T-helper 1 cell treated with Interleukin-12 subunit alpha and Interleukin-12 subunit beta and Interleukin-4 antibody, amounts not matched to agents 30 ng/mL and 1 ng/mL, for 36 hours (primary cell): ENCODE results near the gene TRAPPC8. TPM values are rescaled to one million over a fixed set of nuclear protein-coding genes. Genes with fewer than 3 reads are reported as not detected.
"Not testable (repeated sequence)": the region's sequence is repeated elsewhere in the genome, so short reads cannot be mapped to it uniquely, and the experiment has no call there.

Experiments
- intact Hi-C: fragments of 100-400 bp; cut with micrococcal nuclease; formaldehyde crosslinking; loops from one replicate; pipeline ENCODE4 v1.15.1; 2024
- total RNA-seq: library from RNA; stranded (reverse); gene quantifications from 2 replicates; pipeline ENCODE4 v1.2.3, GENCODE V29; 2022

Gene TRAPPC8
- total RNA-seq, 1 donor from 2014 or later = 48.4 TPM

DNA sequence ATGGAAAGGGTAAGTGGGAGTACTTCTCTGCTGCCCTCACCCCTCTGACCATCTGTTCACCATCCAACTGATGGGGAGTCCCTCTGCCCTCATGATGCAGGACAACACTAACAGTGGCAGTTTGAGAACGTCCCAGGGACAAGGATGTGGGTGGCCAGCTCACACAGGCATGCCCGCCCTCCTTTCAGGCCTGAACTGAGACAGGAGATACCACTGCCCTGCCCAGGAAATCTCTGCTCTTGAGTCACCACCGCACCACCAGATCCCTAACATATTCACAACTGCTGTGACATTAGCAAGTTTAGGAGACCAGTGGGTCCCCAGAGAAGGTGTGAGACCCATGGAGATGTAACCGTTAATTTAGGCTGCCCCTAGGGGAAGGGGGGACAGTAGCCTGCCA is 66.2 kb downstream of the TRAPPC8 start:
- intact Hi-C loops = no loop called here

DNA sequence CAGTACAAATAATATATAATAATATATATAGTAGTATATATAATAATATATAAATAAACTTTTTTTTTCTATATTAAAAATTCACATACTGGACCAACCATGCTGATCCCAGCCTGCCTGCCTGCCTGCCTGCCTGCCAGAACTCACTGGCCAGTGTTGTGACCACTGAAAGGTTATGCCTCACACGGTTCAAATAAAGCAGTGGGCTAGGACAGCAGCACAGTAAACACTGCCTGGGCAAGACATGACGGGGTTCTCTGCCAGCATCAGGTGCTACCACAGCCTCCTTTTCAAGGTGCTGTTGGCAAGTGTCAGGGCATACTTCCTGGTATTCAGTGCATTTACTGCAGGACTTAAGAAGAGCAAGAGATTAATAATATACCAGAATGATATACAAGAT is 67.6 kb downstream of the TRAPPC8 start:
- intact Hi-C loops = no loop called here

DNA sequence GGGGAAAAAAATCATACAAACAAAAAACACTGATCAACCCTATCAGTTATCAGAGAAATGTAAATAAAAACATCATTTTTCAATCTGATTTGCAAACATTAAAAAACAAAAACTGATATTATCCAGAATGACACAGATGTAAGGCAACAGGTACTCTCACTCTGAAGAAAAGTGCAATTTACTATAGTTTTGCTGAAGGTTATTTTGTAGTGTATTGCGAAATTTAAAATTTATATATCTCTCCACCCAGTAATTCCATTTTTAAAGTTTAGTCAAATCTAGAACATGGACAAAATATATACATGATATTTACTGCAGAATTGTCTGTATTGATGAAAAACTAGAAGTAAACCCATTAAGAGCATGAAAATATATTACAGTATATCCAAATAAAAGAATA is 79.8 kb downstream of the TRAPPC8 start:
- intact Hi-C loops = no loop called here

DNA sequence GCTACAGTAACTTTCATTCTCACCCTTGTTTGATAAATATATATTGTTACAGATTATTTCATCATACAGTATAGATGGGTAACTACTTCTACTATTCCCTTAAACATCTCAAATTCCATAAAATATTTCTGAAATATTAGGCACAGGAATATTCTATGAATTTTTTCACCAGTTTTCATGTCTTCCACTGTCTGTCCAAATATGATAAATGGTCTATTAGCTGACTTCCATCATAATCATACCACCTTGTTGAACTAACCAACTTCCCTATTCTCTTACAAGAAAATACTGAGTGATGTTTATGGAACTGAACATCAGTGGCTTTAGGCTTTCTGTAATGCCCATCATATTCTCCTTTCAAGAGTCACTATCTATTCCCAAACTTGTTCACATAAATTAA is 82.4 kb downstream of the TRAPPC8 start:
- intact Hi-C loops = no loop called here

DNA sequence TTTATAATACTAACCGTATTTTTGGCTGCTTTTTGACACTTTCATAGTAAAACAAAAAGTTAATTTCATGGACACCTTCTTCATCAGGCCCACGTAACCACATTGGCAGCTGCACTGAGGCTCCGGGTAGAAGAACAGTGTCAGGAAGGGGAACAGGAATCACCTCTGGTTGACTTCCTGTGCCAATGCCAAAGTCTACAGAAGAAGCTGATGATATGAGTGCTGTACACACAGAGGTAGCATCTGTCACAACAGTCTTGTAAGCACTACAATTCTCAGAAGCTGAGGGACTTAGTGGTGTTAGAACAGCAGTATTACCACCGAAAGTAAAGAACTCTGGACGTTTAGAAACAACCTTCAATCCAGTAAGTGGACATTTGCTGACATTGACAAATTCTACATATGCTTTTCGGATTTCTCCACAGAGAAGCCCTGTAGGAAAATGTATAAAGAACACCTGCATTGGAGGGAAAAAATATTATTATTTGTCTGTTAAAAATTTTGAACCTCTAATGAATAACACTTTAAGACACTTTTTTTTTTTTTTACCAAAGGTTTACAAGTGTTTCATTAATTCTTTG is 85.3 kb downstream of the TRAPPC8 start:
- intact Hi-C loops = no loop called here

DNA sequence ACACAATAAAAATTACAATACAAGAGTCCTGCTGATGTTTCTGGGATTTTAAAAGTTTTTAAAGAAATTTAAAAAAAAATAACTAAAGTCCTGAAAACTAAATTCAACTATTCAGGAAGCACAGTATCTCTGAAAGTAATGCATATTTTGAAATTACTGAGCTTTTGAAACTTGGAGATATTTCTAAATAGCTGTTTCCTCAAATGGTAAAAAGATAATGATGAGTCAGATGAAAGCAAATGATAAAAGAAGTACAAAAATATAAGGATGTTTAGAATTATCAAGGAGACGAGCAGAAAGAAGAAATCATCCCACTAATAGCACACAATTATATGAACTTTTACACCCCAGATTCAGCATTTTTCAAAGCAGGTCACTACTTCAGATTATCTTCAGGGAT is 92.1 kb downstream of the TRAPPC8 start:
- intact Hi-C loops = no loop called here

DNA sequence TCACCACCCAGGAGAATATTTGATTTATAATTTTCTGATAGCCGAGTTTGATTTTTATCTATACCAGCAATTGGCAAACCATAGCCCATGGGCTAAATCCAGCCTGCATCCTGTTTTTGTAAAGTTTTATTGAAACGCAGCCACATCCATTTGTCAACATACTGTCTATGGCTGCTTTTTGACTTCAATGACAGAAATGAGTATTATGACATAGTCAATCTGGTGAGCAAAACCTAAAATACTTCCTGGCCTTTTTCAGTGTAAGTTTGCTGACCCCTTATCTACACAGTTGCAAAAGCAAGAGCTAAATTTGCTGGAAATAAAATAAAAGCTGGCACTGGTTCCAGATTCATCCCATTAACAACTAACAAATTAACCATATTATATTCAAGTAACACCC is 102.4 kb downstream of the TRAPPC8 start:
- intact Hi-C loops = no loop called here

DNA sequence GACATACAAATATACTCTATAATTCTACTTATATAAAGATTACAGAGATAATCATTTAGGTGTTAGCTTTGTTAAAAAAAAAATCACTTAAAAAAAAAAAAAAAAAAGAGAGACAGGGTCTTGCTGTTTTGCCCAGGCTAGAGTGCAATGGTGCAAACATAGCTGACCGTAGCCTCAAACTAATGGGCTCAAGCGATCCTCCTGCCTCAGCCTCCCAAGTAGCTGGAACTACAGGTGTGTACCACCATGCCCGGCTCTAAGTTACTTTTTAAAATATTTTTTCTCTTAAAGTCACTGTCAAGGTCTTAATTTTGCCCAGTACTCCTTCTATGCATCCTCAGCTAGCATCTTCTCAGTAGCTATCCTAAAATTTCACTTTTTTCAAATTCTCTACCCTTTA is 105.0 kb downstream of the TRAPPC8 start:
- intact Hi-C loops = no loop called here

DNA sequence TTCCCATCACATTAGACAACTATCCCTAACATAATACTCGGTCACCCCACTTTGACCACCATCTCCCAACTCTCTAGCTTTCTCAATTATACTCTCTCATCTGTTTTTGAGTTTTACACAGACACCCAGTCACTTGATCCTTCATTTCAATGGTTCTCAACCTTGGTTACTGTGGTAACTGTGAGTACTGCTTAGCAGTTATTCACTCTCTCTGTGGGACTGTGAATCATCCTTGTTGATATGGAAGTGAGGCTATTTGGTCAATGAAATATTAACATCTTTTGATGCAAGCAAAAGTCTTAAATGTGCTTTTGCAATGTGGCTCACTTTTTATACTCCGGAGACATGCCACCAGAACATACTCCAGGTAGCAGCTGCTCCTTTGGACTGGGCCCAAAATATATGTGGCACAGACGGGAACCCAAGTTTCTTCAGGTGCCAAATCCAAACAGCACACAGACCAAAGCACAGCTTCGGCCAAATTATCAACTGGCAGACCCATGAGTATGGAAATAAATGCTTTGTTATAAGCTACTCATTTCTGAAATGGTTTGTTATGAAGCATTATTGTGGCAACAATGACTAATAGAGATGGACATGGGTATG is 107.3 kb downstream of the TRAPPC8 start:
- intact Hi-C loops = no loop called here

DNA sequence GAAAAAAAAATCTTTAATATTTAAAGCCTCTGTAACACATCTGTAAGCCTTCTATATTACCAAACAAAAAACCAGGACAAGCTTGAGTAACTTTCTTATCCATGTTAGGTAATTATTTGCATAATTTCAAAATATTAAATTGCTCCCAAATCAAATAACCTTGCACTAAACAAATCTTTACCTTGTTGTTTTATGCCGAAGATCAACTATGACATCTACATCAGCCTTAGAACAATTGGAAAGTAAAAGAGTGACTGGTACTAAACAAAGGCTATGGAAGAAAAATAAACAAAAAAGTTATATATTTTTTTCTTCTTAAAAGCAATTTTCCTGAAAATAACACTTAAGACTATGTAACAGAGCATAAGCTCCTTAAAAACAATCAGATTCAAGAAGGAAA is 111.0 kb downstream of the TRAPPC8 start:
- intact Hi-C loops = no loop called here

DNA sequence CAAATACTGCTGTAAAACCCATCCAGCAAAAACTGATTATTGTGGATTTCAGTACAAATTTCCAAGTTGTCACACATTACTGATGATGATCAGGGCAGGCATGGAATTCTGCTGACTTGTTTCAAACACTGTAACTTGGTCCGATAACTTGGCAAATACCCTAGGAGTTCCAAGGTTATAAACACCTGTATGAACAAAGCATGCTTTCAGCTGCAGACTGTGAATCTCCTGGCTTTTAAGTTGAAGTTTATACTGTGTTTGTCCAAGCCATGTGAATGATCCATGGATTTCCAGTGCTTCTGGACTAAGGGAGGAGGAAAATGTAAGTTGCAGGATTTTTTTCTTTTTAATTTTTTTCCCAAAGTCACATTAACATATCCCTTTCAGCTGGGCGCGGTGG is 112.2 kb downstream of the TRAPPC8 start:
- intact Hi-C loops = no loop called here

DNA sequence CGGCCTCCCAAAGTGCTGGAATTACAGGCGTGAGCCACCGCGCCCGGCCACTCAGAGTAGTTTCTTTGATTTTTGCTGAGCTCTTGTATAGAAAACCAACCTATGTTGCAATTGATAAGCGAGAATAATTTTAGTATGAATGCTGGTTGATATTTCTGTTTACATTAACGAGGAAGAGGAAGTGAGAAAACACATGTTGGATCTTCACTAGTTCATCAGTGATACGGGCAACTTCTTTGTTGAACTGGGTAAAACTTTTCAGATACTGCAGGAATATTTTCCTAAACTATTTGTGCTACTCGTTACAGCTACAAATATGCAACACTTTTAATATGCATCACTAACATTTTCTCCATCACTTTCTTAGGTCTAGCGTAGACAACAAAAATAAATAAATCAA is 114.3 kb downstream of the TRAPPC8 start:
- intact Hi-C loops = no loop called here

DNA sequence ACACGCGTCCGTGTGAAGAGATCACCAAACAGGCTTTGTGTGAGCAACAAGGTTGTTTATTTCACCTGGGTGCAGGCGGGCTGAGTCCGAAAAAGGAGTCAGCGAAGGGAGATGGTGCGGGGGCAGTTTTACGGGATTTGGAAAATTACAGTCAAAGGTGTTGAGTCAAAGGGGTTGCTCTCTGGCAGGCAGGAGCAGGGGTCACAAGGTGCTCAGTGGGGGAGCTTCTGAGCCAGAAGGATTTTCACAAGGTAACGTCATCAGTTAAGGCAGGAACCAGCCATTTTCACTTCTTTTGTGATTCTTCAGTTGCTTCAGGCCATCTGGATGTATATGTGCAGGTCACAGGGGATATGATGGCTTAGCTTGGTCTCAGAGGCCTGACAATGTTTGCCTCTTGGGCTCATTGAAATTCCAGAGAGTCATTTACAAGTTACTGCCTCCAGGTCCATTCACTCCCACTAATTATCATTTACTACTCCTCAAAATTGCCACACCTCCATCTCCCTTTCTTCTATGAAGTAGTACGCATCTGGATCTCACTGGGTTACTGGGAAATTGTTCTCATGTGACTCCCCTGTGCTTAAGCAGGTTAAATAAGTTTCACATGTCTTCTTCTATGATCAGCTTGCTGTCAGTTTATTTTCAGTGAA is 116.1 kb downstream of the TRAPPC8 start:
- intact Hi-C loops = not testable (repeated sequence)

DNA sequence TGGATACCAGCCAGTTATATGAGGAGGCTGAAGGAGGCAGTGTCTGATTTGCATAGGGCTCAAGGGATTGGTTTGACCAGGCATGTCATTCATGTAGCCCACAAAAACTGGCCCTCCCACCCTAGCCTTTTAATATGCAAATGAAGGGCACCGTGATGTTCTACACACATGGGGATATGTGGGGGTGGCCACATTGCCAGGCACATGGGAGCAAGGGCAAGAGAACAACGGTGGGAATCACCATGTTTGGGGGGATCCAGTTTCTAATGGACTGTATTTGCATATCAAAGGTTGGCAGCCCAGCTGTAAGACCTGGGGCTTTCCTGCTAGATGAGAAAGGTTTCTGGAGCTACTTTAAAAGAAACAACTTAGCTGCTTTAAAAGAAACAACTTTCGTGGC is 117.2 kb downstream of the TRAPPC8 start:
- intact Hi-C loops = no loop called here

DNA sequence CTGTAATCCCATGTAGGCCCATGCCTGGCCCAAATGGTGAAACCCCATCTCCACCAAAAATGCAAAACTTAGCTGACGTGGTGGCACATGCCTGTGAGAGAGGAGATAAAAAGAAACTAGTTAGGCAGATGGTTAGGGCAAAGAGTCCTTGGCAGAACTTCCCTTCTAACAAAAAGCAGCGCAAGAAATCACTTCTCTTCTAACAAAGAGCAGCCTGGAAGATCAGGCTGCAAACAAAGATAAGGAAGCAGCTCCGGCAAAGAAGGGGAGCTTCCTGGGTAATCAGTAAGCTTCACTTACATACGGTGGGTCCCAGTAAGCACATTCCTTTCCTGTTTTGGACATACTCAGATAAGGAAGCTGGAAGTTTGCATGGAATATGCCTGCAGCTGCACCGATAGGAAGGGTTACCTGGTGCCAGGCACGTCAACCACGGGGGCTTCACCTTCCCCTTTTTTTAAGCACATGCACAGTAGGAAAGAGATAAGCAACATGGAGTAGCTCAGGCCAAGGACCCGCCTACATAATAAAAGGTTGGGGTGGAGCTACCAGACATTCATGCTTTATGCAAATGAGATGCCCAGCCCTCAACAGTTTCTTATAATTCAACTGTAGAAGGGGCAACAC is 121.3 kb downstream of the TRAPPC8 start:
- intact Hi-C loops = no loop called here

DNA sequence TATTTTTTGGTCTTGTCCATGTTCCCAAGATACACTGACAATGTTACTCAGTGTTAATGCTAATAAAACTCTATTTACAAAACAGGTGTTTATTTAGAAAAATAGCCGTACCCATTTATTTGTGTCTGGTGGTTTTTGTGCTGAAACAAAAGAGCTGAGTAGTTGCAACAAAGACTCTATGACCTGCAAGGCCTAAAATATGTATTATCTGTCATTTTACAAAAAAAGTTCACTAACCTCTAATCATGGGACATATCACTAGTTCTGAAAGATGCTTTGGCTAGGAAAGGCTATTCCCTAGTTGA is 123.1 kb downstream of the TRAPPC8 start:
- intact Hi-C loops = loop anchor here (1.0 kb wide), 4 partner anchors 79 to 264 kb away; no protein-coding TSS in a partner anchor

DNA sequence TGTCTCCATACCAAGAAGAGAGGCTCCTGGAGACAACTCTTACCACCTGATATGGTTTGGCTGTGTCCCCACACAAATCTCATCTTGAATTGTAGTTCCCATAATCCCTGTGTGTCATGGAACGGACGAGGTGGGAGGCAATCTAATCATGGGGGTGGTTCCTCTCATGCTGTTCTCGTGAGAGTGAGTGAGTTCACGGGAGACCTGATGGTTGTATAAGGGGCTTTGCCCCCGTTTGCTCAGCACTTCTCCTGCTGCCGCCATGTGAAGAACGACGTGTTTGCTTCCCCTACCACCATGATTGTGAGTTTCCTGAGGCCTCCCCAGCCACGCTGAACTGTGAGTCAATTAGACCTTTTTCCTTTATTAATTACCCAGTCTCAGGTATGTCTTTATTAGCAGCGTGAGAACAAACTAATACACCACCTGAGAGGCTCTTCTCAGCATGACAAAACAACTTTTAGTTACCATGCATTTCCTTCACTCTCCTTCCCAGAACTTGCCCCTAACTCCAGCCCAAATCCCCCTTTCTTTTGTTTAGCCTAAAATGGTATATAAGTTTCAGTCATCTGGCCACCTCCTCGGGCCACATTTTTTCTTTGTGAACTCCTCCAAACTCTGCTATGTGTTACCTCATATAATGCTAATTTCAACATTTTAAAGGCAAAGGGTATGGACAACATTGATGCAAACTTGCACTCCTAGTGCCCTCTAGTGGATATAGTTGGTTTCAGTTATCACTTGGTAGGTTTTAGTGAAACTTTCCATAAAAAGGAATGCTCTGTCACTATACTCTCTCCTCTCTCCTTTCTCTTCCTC is 123.6 kb downstream of the TRAPPC8 start:
- intact Hi-C loops = loop anchor here (1.0 kb wide), 4 partner anchors 78 to 263 kb away; no protein-coding TSS in a partner anchor

DNA sequence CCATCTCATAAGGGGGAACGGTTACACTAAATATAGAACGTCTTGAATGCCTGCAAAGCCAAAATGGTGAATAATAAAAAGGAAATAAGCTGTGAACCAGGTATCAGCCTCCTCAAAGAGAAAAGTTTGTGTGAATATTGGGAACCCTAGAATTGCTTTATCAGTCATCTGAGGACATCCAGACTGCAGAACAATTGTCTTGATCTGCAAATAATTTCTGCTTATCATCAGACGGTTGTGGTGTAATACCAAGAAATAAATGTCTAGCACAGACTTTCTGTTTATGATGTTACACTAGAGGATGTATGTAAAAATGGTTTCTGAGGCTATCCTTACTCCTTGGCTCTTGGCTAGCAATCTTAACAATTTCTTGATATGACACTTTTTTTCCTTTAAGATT is 128.8 kb downstream of the TRAPPC8 start:
- intact Hi-C loops = no loop called here

DNA sequence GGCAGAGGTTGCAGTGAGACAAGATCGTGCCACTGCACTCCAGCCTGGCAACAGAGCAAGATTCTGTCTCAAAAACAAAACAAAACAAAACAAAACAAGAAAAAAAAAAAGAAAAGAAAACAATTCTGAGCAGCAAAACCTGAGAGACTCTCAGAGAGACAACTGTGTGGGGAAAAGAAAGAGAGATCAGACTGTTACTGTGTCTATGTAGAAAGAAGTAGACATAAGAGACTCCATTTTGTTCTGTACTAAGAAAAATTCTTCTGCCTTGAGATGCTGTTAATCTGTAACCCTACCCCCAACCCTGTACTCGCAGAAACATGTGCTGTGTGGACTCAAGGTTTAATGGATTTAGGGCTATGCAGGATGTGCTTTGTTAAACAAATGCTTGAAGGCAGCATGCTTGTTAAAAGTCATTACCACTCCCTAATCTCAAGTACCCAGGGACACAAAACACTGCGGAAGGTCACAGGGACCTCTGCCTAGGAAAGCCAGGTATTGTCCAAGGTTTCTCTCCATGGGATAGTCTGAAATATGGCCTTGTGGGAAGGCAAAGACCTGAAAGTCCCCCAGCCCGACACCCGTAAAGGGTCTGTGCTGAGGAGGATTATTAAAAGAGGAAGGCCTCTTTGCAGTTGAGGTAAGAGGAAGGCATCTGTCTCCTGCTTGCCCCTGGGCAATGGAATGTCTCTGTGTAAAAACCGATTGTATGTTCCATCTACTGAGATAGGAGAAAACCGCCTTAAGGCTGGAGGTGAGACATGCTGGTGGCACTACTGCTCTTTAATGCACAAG is 132.4 kb downstream of the TRAPPC8 start:
- intact Hi-C loops = not testable (repeated sequence)

DNA sequence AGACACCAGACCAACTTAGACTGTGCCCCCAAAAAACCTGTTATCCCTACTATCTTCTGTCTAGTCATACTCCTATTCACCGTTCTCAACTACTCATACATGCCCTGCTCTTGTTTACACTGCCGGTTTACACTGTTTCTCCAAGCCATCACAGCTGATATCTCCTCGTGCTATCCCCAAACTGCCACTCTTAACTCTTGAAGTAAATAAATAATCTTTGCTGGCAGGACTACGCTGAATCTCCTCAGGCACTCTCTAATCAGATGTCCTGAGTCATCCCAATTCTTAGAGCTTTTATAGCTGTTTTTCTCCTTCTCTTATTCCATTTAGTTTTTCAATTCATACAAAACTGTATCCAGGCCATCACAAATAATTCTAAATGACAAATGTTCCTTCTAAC is 133.9 kb downstream of the TRAPPC8 start:
- intact Hi-C loops = not testable (repeated sequence)

DNA sequence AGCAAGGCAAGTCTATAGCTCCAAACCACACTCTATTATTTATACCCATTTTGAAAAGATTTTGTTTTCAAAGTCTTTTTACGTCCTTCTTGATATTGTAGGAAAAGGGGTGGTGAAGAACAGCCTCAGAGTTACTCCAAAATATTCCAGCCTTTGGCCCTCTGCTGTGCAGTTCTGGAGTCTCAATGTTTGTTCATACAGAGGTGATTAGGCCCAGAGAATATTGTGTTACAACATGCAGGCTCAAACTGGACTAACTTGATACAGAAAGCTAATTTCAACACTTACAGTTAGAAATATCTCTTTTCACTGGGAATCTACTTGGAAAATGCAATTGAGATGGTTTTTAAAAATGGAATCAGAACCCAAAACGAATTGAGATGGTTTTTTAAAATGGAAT is 141.8 kb downstream of the TRAPPC8 start:
- intact Hi-C loops = no loop called here
